ENCODE measurements around the gene HMX1.

DNA sequence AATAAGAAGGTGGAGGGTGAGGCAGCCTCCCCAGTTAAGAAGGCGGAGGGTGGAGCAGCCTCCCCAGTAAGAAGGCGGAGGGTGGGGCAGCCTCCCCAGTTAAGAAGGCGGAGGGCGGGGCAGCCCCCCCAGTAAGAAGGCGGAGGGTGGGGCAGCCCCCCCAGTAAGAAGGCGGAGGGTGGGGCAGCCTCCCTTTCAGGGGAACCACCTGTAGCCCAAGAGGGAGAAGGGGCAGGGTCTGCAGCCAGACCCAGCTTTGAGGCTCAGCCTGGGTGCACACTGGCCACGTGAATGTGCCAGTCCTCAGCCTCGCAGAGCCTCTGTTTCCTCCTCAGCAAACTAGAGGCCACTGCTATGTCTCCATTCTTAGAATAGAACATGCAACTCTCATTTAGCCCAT is 52.6 kb downstream of the HMX1 start:
- TF ChIP-seq, protein P1, sequence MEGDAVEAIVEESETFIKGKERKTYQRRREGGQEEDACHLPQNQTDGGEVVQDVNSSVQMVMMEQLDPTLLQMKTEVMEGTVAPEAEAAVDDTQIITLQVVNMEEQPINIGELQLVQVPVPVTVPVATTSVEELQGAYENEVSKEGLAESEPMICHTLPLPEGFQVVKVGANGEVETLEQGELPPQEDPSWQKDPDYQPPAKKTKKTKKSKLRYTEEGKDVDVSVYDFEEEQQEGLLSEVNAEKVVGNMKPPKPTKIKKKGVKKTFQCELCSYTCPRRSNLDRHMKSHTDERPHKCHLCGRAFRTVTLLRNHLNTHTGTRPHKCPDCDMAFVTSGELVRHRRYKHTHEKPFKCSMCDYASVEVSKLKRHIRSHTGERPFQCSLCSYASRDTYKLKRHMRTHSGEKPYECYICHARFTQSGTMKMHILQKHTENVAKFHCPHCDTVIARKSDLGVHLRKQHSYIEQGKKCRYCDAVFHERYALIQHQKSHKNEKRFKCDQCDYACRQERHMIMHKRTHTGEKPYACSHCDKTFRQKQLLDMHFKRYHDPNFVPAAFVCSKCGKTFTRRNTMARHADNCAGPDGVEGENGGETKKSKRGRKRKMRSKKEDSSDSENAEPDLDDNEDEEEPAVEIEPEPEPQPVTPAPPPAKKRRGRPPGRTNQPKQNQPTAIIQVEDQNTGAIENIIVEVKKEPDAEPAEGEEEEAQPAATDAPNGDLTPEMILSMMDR (conservative IDR thresholded peaks at IDR 0.05 in 1 of 2, IDR thresholded peaks at IDR 0.05 in 1 of 2; ENCODE audit: extremely low read depth in 1 of 2, insufficient read depth in 1 of 2, low read depth in 1 of 2, low read length in 2 of 2): no peak
- no peak for TF ChIP-seq EZH2 (IDR thresholded peaks at IDR 0.05; ENCODE audit: borderline replicate concordance, low read length)
